ENCODE measurements around the gene NMNAT2.
"Not testable (repeated sequence)": the region's sequence is repeated elsewhere in the genome, so short reads cannot be mapped to it uniquely, and the experiment has no call there.

NMNAT2 gene

DNA sequence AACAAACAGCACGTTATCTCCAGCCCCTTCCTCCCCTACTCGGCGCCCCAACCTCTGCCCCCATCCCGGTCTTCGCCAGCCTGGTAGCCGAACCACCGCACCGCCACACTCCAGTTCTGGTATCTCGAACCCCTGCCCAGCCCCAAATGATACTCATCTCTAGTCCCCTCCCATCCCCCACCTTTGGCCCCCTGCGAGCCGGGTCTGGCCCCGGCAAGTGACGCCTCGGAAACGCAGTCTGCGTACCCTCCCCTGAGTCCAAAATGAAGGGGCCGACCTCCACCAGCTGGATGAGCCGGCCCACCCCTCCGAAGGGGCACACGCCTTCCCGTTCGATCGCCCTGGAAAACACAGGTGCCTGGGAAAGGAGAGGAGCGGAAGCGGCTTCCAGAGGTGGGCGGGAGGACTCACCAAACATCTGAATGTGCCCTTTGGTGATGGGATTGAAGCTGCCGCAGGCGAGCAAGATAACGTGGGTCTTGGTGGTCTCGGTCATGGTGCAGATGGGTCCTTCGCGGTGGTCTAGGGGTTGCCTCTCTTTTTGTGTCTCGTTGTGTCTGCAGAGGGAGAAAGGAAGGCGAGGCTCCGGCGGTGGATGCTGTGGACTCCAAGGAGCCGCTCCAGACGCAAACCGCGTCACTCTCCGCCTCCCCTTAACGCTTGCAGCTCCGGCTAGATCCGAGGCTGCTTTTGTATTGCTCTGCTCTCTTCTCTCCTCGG lies at the start of gene NMNAT2:
NMNAT2 (minus strand) TSS at position 609 of the 720 bp plus-strand sequence; CDS start at position 496, 113 bp downstream.
- peak; percentile 69 for DNase-seq (ENCODE audit: low spot score)

- DNase-seq (ENCODE audit: low spot score), result no peak
Observed at GRCh38 chr1:183467687-183468086, 49.5 kb upstream of the NMNAT2 start.

- DNase-seq (ENCODE audit: low spot score), result no peak
Observed at GRCh38 chr1:183466781-183467180, 48.6 kb upstream of the NMNAT2 start.

DNA sequence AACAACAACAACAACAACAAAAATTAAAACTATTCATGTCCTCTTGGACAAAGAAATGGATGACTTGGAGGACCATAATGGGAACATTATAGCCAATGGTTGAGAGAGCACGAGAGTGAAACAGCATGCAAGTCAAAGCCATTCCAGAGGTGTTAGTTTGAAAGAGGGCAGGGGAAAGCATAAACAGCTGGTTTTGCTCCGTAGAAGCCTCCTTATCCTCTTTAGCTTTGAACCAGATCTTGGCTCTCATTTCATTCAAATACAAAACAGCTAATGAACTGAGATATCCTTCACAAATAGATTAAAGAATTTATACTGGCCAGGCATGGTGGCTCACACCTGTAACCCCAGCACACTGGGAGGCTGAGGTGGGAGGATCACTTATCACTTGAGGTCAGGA lies 45.4 kb upstream of the NMNAT2 start:
- no peak for DNase-seq (ENCODE audit: low spot score)

- no peak for DNase-seq (ENCODE audit: low spot score)
Observed at GRCh38 chr1:183461350-183461749, 43.2 kb upstream of the NMNAT2 start.

- DNase-seq (ENCODE audit: low spot score), result no peak
Observed at GRCh38 chr1:183460596-183460995, 42.4 kb upstream of the NMNAT2 start.

DNA sequence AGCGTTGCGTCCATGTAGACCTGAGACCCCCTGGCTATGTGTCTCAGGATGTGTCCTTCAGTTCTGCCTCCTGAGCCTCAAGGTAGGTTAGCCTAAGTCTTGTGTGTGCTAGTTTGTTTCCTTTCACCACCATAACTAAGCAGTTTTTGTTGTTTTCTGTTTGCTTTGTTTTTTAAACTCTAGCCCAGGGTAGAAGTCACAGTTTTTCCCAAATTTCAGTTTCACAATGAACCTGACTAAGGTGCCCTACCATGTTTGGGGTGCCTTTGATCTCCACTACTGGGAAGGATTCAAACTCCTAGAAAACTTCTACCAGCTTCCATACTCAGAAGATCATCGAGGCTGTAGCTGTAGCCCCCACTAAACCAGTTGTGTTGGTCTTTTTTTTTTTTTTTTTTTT lies 39.3 kb upstream of the NMNAT2 start:
- DNase-seq (ENCODE audit: low spot score), result no peak

- no peak for DNase-seq (ENCODE audit: low spot score)
Observed at GRCh38 chr1:183456826-183457225, 38.6 kb upstream of the NMNAT2 start.

DNA sequence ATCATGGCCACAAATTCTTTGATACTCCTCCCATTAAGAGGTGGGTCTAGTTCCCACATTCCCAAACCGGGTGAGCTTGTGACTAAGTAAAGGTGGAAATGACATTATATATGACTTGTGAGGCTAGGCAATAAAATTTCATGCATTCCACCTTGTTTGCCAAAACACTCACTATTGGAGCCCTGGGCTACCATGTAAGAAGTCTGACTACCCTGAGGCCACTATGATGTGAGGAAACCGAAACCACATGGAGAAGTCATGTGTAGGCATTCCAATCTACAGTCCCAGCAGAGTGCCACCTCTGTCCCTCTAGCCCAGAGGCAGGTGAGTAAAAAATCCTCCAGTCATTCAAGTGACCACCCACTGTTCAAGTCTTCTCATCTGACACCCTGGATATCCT lies 36.2 kb upstream of the NMNAT2 start:
- no peak for DNase-seq (ENCODE audit: low spot score)

- no peak for DNase-seq (ENCODE audit: low spot score)
Observed at GRCh38 chr1:183450093-183450492, 31.9 kb upstream of the NMNAT2 start.

DNA sequence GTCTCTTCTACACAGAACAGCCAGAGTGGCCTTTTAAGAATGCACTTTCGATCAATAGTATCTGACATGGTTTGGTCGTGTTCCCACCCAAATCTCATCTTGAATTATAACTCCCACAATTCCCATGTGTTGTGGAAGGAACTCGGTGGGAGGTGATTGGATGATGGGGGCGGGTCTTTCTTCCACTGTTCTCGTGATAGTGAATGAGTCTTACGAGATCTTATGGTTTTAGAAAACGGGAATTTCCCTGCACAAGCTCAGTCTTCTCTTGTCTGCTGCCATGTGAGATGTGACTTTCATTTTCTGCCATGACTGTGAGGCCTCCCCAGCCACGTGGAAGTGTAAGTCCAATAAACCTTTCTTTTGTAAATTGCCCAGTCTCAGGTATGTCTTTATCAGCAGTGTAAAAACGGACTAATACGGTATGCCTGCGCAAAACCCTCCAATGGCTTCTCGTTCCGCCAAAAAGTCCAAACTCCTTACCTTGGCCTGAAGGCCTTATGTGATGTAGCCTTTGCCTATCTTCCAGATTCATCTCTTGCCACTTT lies 31.1 kb upstream of the NMNAT2 start:
- DNase-seq (ENCODE audit: low spot score), result no peak

DNA sequence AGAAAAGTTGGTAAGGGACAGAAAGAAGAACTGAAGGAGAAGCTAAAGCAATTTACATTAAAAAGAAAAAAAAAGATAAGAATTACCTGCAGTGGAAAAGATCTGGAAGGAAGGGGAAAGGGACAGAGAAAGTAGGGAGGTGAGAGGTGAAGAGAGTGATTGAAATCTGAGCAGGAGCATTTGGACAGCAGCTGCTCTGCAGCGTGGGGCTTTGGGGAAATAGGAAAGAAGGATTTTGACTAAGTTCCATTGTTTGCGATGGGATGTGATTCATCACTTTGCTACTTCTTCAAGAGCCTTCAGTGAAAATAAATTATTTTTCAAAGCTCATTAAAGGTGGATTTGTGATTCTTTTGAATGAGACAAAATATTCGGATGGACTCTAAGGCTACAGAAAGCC lies 26.1 kb upstream of the NMNAT2 start:
- no peak for DNase-seq (ENCODE audit: low spot score)

GRCh38 chr1:183443466-183443865 lies 25.3 kb upstream of the NMNAT2 start:
- no peak for DNase-seq (ENCODE audit: low spot score)

- DNase-seq (ENCODE audit: low spot score), result no peak
Observed at GRCh38 chr1:183443011-183443410, 24.8 kb upstream of the NMNAT2 start.

- DNase-seq (ENCODE audit: low spot score), result no peak
Observed at GRCh38 chr1:183438060-183438459, 19.9 kb upstream of the NMNAT2 start.

DNA sequence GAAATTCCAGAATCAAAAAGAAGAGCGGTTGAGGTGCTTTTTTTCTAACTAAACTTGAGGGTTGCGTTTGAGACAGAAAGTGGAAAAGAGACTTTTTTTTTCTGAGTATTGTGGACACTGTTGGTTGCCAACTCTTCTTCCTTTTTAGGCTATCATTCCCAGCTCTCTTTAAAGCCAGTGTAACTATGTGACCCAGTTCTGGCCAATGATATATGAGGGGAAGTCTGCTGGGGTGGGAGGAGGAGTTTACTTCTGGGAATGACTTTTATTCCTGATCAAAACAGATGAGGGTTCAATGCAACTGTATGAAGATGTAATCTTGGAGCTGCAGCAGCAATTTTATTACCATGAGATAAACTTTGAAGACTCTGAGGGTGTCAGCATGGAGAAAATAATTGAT lies 17.3 kb upstream of the NMNAT2 start:
- no peak for DNase-seq (ENCODE audit: low spot score)

- no peak for DNase-seq (ENCODE audit: low spot score)
Observed at GRCh38 chr1:183433703-183434102, 15.5 kb upstream of the NMNAT2 start.

DNA sequence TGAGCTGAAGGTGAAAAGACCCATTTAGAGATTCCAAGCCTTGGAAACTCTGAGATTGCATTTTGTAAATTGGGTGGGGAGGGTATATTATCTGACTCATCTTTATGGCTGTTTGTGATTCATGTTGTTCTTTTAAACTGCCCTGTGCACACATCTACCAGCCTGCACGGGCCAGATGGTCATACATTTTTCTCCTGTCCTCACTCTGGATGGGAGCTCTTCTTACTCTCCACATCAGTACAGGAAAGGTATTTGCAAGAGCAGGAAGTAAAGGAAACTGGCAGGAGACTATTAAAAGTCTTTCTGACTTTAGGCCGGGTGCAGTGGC lies 14.3 kb upstream of the NMNAT2 start:
- no peak for DNase-seq (ENCODE audit: low spot score)

GRCh38 chr1:183431840-183432547 lies 13.8 kb upstream of the NMNAT2 start:
- no peak for DNase-seq (ENCODE audit: low spot score)

GRCh38 chr1:183427591-183427990 lies 9.4 kb upstream of the NMNAT2 start:
- DNase-seq (ENCODE audit: low spot score), result not testable (repeated sequence)

- no peak for DNase-seq (ENCODE audit: low spot score)
Observed at GRCh38 chr1:183424691-183425090, 6.5 kb upstream of the NMNAT2 start.

- DNase-seq (ENCODE audit: low spot score), result no peak
Observed at GRCh38 chr1:183423541-183423940, 5.4 kb upstream of the NMNAT2 start.

- no peak for DNase-seq (ENCODE audit: low spot score)
Observed at GRCh38 chr1:183419399-183419798, 1.2 kb upstream of the NMNAT2 start.

GRCh38 chr1:183418696-183419095 lies 516 bp upstream of the NMNAT2 start:
- no peak for DNase-seq (ENCODE audit: low spot score)

Data from left forelimb (tissue), 1 donor.